Brain microvascular endothelial cell (primary cell): ENCODE results near the gene PPP2R5E.

Source experiments
- DNase-seq: peaks from one replicate; pipeline ENCODE4 v3.0.0-alpha.2; 2020
- H3K27ac ChIP-seq: fragments of 250-450 bp; sonication (Bioruptor Pico); 2 replicates; pipeline ENCODE4 v1.5.1; 2020; ENCODE audit warnings: mild to moderate bottlenecking, moderate library complexity
- H3K27me3 ChIP-seq: fragments of 250-450 bp; sonication (Bioruptor Pico); replicated peaks from 2 replicates; pipeline ENCODE4 v1.5.1; 2020; ENCODE audit warnings: mild to moderate bottlenecking
- H3K36me3 ChIP-seq: fragments of 250-450 bp; sonication (Bioruptor Pico); replicated peaks from 2 replicates; pipeline ENCODE4 v1.5.1; 2020; ENCODE audit warnings: mild to moderate bottlenecking
- H3K4me3 ChIP-seq: 2 replicates; pipeline ENCODE4 v1.5.1; 2011; ENCODE audit warnings: low read depth, mild to moderate bottlenecking, control low read depth, low read length, moderate library complexity
- in situ Hi-C: cut with HindIII; loops from 2 replicates; pipeline ENCODE4 v1.10.0; 2017; ENCODE audit warnings: low sequenced_read_pairs, low pct_ligation_motif_present
- TF ChIP-seq, protein P1 (sequence below): IDR thresholded peaks from 2 replicates; pipeline ENCODE4 v1.5.1; 2011; ENCODE audit warnings: low read depth, mild to moderate bottlenecking, moderate library complexity, low read length, control low read depth, inconsistent platforms; ENCODE audit errors: missing control alignments

Gene PPP2R5E

DNA sequence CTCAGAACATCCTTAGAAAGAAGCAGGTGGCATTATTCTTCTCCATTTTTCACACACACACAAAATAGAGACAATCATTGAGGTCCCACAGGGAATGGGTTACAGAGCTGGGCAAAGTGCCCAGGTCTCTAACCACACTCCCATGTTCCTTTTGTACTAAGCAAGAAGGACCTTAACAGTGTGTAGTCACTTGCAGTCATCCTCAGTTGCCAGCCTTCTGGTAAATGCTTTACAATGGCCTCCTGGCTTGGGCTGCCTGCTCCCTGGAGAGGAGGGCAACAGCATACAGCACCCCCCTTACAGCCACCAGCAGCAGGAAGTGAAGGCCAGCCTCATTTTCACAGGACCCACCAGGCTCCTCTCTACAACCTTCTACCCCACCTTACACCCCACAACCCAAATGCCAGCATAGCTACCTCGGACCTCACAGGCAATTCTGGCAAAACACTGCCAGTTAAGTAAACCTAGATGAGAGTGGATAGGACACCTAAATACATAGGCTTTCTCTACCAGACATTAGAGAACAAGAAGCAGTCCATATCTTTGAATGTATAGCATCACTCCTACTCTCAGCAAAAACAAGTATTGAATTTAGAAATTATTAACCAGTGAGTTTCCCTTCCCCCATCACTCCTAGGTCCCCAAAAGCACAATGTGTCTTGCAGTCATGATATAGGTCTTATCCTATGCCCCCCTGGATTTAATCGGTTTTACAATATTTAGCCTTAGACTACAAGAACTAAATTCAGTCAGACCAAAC, 88.1 kb downstream of the PPP2R5E start:
- in situ Hi-C loops: no loop called here
- H3K4me3 ChIP-seq: no peak overlapping the region
- H3K27me3 ChIP-seq: no peaks in the 10 kb centered on the region
- no peak overlapping the region for H3K27ac ChIP-seq
- TF ChIP-seq, protein P1, sequence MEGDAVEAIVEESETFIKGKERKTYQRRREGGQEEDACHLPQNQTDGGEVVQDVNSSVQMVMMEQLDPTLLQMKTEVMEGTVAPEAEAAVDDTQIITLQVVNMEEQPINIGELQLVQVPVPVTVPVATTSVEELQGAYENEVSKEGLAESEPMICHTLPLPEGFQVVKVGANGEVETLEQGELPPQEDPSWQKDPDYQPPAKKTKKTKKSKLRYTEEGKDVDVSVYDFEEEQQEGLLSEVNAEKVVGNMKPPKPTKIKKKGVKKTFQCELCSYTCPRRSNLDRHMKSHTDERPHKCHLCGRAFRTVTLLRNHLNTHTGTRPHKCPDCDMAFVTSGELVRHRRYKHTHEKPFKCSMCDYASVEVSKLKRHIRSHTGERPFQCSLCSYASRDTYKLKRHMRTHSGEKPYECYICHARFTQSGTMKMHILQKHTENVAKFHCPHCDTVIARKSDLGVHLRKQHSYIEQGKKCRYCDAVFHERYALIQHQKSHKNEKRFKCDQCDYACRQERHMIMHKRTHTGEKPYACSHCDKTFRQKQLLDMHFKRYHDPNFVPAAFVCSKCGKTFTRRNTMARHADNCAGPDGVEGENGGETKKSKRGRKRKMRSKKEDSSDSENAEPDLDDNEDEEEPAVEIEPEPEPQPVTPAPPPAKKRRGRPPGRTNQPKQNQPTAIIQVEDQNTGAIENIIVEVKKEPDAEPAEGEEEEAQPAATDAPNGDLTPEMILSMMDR: no peak
- H3K36me3 ChIP-seq: peaks cover 3% of the 10 kb centered on the region
- DNase-seq: peak; percentile 44

GRCh38 chr14:63454436-63454835, 88.7 kb downstream of the PPP2R5E start:
- DNase-seq: no peak
- Histone ChIP-seq H3K27ac (no peak overlapping the region), H3K4me3 (no peak overlapping the region), H3K27me3 (no peaks in the 10 kb centered on the region), H3K36me3 (peaks cover 3% of the 10 kb centered on the region)
- TF ChIP-seq, protein P1: no peak
- in situ Hi-C loops: no loop called here

DNA sequence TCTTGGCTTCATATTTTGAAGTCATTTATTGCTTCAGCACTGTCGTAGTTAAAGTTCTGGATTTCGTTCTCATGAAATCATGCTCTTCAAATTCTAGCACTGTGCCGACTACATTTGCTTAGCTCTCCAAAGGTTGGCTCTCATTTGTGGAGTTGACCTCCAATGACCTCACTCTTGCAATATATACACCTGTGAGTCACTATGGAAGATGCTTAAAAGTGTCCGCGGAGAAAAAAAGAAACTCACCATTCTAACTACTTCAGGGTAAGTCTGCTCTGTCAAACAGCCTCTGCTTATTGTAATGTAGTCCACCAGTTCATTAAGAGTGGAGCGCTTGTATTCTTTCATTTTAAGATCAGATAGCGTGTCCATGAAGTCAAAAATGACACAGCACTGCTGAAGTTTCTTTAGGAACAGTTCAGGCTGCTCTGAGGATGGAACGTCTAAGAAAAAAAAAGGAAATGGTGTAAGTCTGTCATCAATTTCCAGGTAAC, 89.7 kb downstream of the PPP2R5E start:
- Histone ChIP-seq H3K36me3 (peaks cover 3% of the 10 kb centered on the region), H3K4me3 (no peak overlapping the region), H3K27ac (no peak overlapping the region), H3K27me3 (no peaks in the 10 kb centered on the region)
- no peak for DNase-seq
- in situ Hi-C loops: no loop called here
- TF ChIP-seq, protein P1: no peak

DNA sequence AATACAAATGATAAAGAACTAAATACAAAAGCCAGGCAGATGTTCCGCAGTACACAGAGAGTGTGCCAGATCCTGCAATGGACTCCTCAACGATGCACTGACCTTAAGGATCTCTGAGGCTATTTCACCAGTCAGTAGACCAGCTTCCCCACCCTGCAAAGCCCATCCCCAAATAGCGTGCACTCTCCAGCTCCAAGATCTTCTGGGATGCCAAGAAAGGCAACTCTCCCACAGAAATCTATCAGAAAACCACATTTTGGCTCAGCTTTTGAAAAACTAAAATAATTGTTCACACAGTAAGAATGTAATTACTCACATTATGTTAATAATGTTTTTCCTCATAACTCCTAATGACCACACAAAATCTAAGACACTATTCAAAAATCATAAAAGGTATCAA, 90.4 kb downstream of the PPP2R5E start:
- in situ Hi-C loops: no loop called here
- H3K27ac ChIP-seq: no peak overlapping the region

DNA sequence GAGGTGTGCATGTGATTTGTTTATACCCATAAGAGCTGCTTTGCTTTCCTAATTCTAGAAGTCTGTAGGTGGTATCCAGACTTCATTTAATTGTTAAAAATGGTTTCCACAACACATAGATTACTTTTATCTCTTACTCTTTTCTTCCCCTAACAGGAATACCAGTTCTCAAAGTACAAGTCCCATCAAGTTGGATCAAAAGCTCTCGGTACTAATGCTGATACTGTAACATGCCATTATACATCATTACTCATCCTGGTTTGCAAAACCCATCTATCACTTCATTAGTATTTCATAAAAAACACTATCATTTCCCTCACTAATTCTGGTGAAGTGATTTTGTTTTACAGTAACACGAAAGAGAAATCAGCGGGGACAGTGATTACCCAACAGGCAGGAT, 94.3 kb downstream of the PPP2R5E start:
- no peak for DNase-seq
- in situ Hi-C loops: no loop called here
- H3K4me3 ChIP-seq: no peak overlapping the region
- H3K27me3 ChIP-seq: no peaks in the 10 kb centered on the region
- peaks cover 3% of the 10 kb centered on the region for H3K36me3 ChIP-seq
- no peak overlapping the region for H3K27ac ChIP-seq
- TF ChIP-seq, protein P1: no peak

More for the DNA sequence above, 90.4 kb downstream of the PPP2R5E start:
- Histone ChIP-seq H3K36me3 (peaks cover 3% of the 10 kb centered on the region), H3K27me3 (no peaks in the 10 kb centered on the region), H3K4me3 (no peak overlapping the region)
- TF ChIP-seq, protein P1: no peak
- no peak for DNase-seq

GRCh38 chr14:63444588-63444987, 98.6 kb downstream of the PPP2R5E start:
- DNase-seq: no peak
- Histone ChIP-seq H3K27ac (no peak overlapping the region), H3K27me3 (no peaks in the 10 kb centered on the region), H3K36me3 (no peaks in the 10 kb centered on the region), H3K4me3 (no peak overlapping the region)
- TF ChIP-seq, protein P1: no peak
- in situ Hi-C loops: no loop called here
